Neural cell (in vitro differentiated cells): Measurements from ENCODE around the gene PGS1. TPM values are rescaled to one million over a fixed set of nuclear protein-coding genes. Genes with fewer than 3 reads are reported as not detected.

Experiments used
- H2AFZ ChIP-seq: fragments of 200-600, 300-800 bp; sonication (generic), shearing (Covaris generic); 2 replicates; pipeline ENCODE4 v1.6.0; 2014; ENCODE audit warnings: low read depth, mild to moderate bottlenecking, antibody characterized with exemption, low read length, moderate library complexity
- H3F3A ChIP-seq: fragments of 200-600 bp; shearing (Covaris generic); 2 replicates; pipeline ENCODE4 v1.6.1; 2016; ENCODE audit warnings: mild to moderate bottlenecking, moderate library complexity, mixed read lengths, antibody characterized with exemption, low read length; ENCODE audit not compliant: insufficient read depth, poor library complexity, severe bottlenecking
- H3K27ac ChIP-seq: fragments of 200-600, 300-800 bp; sonication (generic), shearing (Covaris generic); 2 replicates; pipeline ENCODE4 v1.5.1; 2014; ENCODE audit warnings: mild to moderate bottlenecking, low read length, moderate library complexity
- H3K27me3 ChIP-seq: fragments of 300-800, 200-600 bp; sonication (generic), shearing (Covaris generic); 2 replicates; pipeline ENCODE4 v1.6.0; 2014; ENCODE audit warnings: mild to moderate bottlenecking, low read depth, low read length, moderate library complexity; ENCODE audit not compliant: insufficient read depth
- H3K36me3 ChIP-seq: fragments of 300-800, 200-600 bp; sonication (generic), shearing (Covaris generic); 2 replicates; pipeline ENCODE4 v1.5.1; 2014; ENCODE audit warnings: mild to moderate bottlenecking, antibody characterized with exemption, low read length, moderate library complexity; ENCODE audit not compliant: insufficient read depth
- H3K4me2 ChIP-seq: fragments of 300-800, 200-600 bp; sonication (generic), shearing (Covaris generic); 2 replicates; pipeline ENCODE4 v1.6.0; 2014; ENCODE audit warnings: mild to moderate bottlenecking, low read length
- H3K4me3 ChIP-seq: fragments of 300-800, 200-600 bp; sonication (generic), shearing (Covaris generic); 2 replicates; pipeline ENCODE4 v1.5.1; 2014; ENCODE audit warnings: mild to moderate bottlenecking, low read length, moderate library complexity
- H3K79me2 ChIP-seq: fragments of 200-600 bp; shearing (Covaris generic); replicated peaks from 2 replicates; pipeline ENCODE4 v1.6.0; 2014; ENCODE audit warnings: mild to moderate bottlenecking, low read length, moderate library complexity; ENCODE audit not compliant: insufficient read depth
- H3K9ac ChIP-seq: fragments of 300-800, 200-600 bp; sonication (generic), shearing (Covaris generic); 2 replicates; pipeline ENCODE4 v1.6.1; 2016; ENCODE audit warnings: mild to moderate bottlenecking, low read length, mixed read lengths
- H3K9me2 ChIP-seq: fragments of 200-600 bp; shearing (Covaris generic); 2 replicates; pipeline ENCODE4 v1.6.1; 2016; ENCODE audit warnings: mild to moderate bottlenecking, low read length, mixed read lengths; ENCODE audit not compliant: insufficient read depth
- H3K9me3 ChIP-seq: fragments of 200-600, 300-800 bp; sonication (generic), shearing (Covaris generic); 2 replicates; pipeline ENCODE4 v1.6.1; 2016; ENCODE audit warnings: mild to moderate bottlenecking, mixed run types, low read length, moderate library complexity, mixed read lengths
- H4K20me1 ChIP-seq: fragments of 200-600 bp; shearing (Covaris generic); 2 replicates; pipeline ENCODE4 v1.6.1; 2016; ENCODE audit warnings: mild to moderate bottlenecking, mixed run types; ENCODE audit not compliant: insufficient read depth
- EP300 ChIP-seq: fragments of 450-650 bp; conservative IDR thresholded peaks from 2 replicates; pipeline ENCODE4 v1.6.1; 2014; ENCODE audit warnings: antibody characterized with exemption, mild to moderate bottlenecking, moderate library complexity; ENCODE audit not compliant: poor library complexity, severe bottlenecking
- EZH2 ChIP-seq: fragments of 200-600, 300-800 bp; shearing (Covaris generic), sonication (generic); IDR thresholded peaks from 2 replicates; pipeline ENCODE4 v1.6.1; 2014; ENCODE audit warnings: antibody characterized with exemption, low read length, borderline replicate concordance, mild to moderate bottlenecking; ENCODE audit not compliant: insufficient read depth, poor library complexity, severe bottlenecking
- MXI1 ChIP-seq: fragments of 450-650 bp; conservative IDR thresholded peaks from 2 replicates; pipeline ENCODE4 v1.6.1; 2014; ENCODE audit warnings: antibody characterized with exemption, mild to moderate bottlenecking; ENCODE audit not compliant: poor library complexity, severe bottlenecking
- POLR2AphosphoS5 ChIP-seq: IDR thresholded peaks from 2 replicates; pipeline ENCODE4 v1.6.1; 2012
- RAD21 ChIP-seq: fragments of 450-650 bp; conservative IDR thresholded peaks from 2 replicates; pipeline ENCODE4 v1.6.1; 2014; ENCODE audit warnings: antibody characterized with exemption, mild to moderate bottlenecking, moderate library complexity
- SMC3 ChIP-seq: fragments of 450-650 bp; conservative IDR thresholded peaks from 2 replicates; pipeline ENCODE4 v1.6.1; 2014; ENCODE audit warnings: antibody characterized with exemption, mild to moderate bottlenecking, moderate library complexity; ENCODE audit not compliant: poor library complexity
- TAF1 ChIP-seq: IDR thresholded peaks from 2 replicates; pipeline ENCODE4 v1.6.1; 2012; ENCODE audit warnings: low read depth
- polyA plus RNA-seq: library from polyadenylated mRNA; depleted of rRNA; stranded (reverse); fragments of >200 nt; gene quantifications from 2 replicates; pipeline ENCODE4 v1.2.3, GENCODE V29; 2014
- TF ChIP-seq, protein P1 (sequence below): IDR thresholded peaks from 2 replicates; pipeline ENCODE4 v1.6.1; 2012; ENCODE audit warnings: borderline replicate concordance
- TF ChIP-seq, protein P2 (sequence below): fragments of 450-650 bp; IDR thresholded peaks from 2 replicates; pipeline ENCODE4 v1.5.1; 2014; ENCODE audit warnings: antibody characterized with exemption, mild to moderate bottlenecking, moderate library complexity; ENCODE audit not compliant: poor library complexity, severe bottlenecking

PGS1 gene
- polyA plus RNA-seq, 1 donor from 2014 or later, result 65.7 TPM

DNA sequence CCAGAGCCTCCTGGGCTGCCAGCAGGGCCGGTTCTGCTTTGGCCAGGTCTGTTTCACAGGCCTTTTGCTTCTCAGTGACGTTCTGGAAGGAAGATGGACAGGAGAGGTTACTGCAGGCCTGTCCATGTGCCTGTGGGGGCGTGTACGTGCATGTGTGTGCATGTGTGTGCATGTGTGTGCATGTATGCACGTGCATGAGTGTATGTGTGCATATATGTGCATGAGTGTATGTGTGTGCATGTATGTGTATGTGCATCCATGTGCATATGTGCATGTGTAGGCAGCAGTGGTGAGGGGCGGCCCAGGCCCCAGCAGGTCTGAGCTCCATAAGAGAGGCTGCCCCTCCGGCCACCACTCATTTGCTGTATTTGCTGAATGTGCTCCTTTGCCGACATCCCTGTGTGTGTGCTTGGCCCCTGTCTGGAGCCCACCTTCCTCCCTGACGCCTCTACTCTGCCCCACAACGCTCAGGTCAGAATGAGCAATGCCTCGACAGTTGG, 81.8 kb downstream of the PGS1 start:
- Histone ChIP-seq H3K4me3 (no peak overlapping the region), H3K4me2 (no peak overlapping the region), H2AFZ (no peak overlapping the region), H4K20me1 (no peaks in the 10 kb centered on the region), H3K9me2 (no peaks in the 10 kb centered on the region), H3F3A (no peaks in the 10 kb centered on the region), H3K36me3 (no peaks in the 10 kb centered on the region), H3K27me3 (no peaks in the 10 kb centered on the region), H3K79me2 (no peaks in the 10 kb centered on the region), H3K27ac (no peak overlapping the region), H3K9ac (no peak overlapping the region), H3K9me3 (no peaks in the 10 kb centered on the region)
- TF ChIP-seq MXI1 (no peak), RAD21 (no peak), TAF1 (no peak), SMC3 (no peak), EZH2 (no peak), POLR2AphosphoS5 (no peak), EP300 (no peak)
- TF ChIP-seq, protein P1, sequence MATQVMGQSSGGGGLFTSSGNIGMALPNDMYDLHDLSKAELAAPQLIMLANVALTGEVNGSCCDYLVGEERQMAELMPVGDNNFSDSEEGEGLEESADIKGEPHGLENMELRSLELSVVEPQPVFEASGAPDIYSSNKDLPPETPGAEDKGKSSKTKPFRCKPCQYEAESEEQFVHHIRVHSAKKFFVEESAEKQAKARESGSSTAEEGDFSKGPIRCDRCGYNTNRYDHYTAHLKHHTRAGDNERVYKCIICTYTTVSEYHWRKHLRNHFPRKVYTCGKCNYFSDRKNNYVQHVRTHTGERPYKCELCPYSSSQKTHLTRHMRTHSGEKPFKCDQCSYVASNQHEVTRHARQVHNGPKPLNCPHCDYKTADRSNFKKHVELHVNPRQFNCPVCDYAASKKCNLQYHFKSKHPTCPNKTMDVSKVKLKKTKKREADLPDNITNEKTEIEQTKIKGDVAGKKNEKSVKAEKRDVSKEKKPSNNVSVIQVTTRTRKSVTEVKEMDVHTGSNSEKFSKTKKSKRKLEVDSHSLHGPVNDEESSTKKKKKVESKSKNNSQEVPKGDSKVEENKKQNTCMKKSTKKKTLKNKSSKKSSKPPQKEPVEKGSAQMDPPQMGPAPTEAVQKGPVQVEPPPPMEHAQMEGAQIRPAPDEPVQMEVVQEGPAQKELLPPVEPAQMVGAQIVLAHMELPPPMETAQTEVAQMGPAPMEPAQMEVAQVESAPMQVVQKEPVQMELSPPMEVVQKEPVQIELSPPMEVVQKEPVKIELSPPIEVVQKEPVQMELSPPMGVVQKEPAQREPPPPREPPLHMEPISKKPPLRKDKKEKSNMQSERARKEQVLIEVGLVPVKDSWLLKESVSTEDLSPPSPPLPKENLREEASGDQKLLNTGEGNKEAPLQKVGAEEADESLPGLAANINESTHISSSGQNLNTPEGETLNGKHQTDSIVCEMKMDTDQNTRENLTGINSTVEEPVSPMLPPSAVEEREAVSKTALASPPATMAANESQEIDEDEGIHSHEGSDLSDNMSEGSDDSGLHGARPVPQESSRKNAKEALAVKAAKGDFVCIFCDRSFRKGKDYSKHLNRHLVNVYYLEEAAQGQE, result no peak
- TF ChIP-seq, protein P2, sequence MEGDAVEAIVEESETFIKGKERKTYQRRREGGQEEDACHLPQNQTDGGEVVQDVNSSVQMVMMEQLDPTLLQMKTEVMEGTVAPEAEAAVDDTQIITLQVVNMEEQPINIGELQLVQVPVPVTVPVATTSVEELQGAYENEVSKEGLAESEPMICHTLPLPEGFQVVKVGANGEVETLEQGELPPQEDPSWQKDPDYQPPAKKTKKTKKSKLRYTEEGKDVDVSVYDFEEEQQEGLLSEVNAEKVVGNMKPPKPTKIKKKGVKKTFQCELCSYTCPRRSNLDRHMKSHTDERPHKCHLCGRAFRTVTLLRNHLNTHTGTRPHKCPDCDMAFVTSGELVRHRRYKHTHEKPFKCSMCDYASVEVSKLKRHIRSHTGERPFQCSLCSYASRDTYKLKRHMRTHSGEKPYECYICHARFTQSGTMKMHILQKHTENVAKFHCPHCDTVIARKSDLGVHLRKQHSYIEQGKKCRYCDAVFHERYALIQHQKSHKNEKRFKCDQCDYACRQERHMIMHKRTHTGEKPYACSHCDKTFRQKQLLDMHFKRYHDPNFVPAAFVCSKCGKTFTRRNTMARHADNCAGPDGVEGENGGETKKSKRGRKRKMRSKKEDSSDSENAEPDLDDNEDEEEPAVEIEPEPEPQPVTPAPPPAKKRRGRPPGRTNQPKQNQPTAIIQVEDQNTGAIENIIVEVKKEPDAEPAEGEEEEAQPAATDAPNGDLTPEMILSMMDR, result no peak

DNA sequence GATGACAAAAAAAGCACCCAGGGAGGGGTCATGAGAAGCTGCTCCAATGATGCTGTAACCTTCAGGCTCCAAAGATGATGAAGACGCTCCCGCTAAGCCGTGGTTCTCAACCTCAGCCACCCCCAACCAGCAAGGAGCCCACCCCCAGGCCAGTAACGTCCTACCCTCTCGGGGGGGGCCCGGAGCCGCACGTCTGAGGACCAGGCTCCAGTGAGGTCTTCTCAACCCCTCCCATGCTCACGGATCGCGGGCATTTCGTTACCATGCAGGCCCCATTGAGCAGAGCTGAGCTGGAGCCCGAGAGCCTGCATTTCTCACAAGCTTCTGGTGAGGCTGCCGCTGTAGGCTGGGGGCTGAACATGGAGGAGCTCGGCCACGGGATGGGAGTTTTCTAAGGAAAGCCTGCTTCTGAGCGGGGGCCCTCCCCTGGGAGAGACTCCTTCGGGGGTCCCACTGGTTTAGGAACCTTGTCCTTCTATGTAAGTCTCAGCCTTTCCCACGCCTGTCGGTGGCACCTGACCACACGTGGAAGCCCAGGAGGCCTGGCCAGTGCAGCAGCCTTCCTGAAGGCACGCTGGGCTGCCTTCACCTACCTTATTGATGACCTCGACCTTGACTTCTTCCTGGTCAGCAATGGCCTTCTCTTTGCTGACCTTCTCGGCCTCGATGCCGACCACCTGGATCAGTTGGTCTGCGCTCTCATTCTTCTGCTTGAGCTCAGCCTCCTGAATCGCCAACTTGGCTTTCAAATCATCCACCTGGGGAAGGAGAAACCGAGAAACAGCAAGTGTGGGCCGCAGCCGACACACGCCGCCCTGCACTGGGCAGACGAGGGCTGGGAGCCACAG, 82.7 kb downstream of the PGS1 start:
- Histone ChIP-seq H3K27ac (no peak overlapping the region), H3K9me3 (no peaks in the 10 kb centered on the region), H3K4me3 (no peak overlapping the region), H3K36me3 (no peaks in the 10 kb centered on the region), H3K9ac (no peak overlapping the region), H3K9me2 (no peaks in the 10 kb centered on the region), H3F3A (no peaks in the 10 kb centered on the region), H4K20me1 (no peaks in the 10 kb centered on the region), H3K79me2 (no peaks in the 10 kb centered on the region), H2AFZ (no peak overlapping the region), H3K4me2 (no peak overlapping the region), H3K27me3 (no peaks in the 10 kb centered on the region)
- TF ChIP-seq SMC3 (no peak), TAF1 (no peak), POLR2AphosphoS5 (no peak), RAD21 (no peak), EP300 (no peak)
- TF ChIP-seq, protein P1, result no peak
